ENCODE measurements around the gene DNPH1. TPM values are rescaled to one million over a fixed set of nuclear protein-coding genes. Genes with fewer than 3 reads are reported as not detected.

DNPH1 gene
- total RNA-seq, 1 experiment from 2014 or later: 43.5 TPM

- POLR2A ChIA-PET (ENCODE audit: unreplicated experiment): no interaction called here
Measured at GRCh38 chr6:43219814-43220213, 9.5 kb downstream of the DNPH1 start.

GRCh38 chr6:43219119-43219518 lies 10.2 kb downstream of the DNPH1 start:
- no peaks in the 10 kb centered on the region for H3K36me3 ChIP-seq (ENCODE audit: low read depth)
- no peaks in the 10 kb centered on the region for H3K79me2 ChIP-seq (ENCODE audit: low read depth)
- no peak overlapping the region for H3K4me3 ChIP-seq
- H3K4me2 ChIP-seq: no peak overlapping the region
- no peaks in the 10 kb centered on the region for H3K4me1 ChIP-seq (replicated peaks; ENCODE audit: insufficient read depth)
- H3F3A ChIP-seq (ENCODE audit: insufficient read depth, low read depth): no peaks in the 10 kb centered on the region; the same call in 1 of the 2 replicates
- no peaks in the 10 kb centered on the region for H3K9me2 ChIP-seq (ENCODE audit: insufficient read depth)
- POLR2A ChIA-PET (ENCODE audit: unreplicated experiment): interaction anchor here (0.5 kb wide), 1 partner anchor 72 kb away, joined by 3 read pairs; no protein-coding TSS in a partner anchor
- no peaks in the 10 kb centered on the region for H4K20me1 ChIP-seq (ENCODE audit: insufficient read depth)
- H3K9me3 ChIP-seq (ENCODE audit: insufficient read depth, low read depth): no peaks in the 10 kb centered on the region
- no peak overlapping the region for H2AFZ ChIP-seq
- TF ChIP-seq EZH2 (IDR thresholded peaks at IDR 0.05; ENCODE audit: low read depth) (no peak), CTCF (conservative IDR thresholded peaks at IDR 0.05) (no peak)
- H3K27ac ChIP-seq: no peak overlapping the region
- no peak for DNase-seq
- intact Hi-C loops (cut with micrococcal nuclease; ENCODE audit: unreplicated experiment): no loop called here
- no TSS peak for BruUV-seq (replicated peaks)
- CTCF ChIA-PET: no interaction called here
- no peaks in the 10 kb centered on the region for H3K27me3 ChIP-seq (ENCODE audit: insufficient read depth, low read depth)

More at GRCh38 chr6:43219814-43220213, 9.5 kb downstream of the DNPH1 start:
- BruUV-seq (replicated peaks): no TSS peak
- Histone ChIP-seq H4K20me1 (ENCODE audit: insufficient read depth) (no peaks in the 10 kb centered on the region), H3K27ac (no peak overlapping the region), H3K79me2 (ENCODE audit: low read depth) (no peaks in the 10 kb centered on the region), H3K4me2 (no peak overlapping the region), H3K4me3 (no peak overlapping the region), H3K9me2 (ENCODE audit: insufficient read depth) (no peaks in the 10 kb centered on the region), H3F3A (ENCODE audit: insufficient read depth, low read depth) (no peaks in the 10 kb centered on the region; the same call in 1 of the 2 replicates), H3K27me3 (ENCODE audit: insufficient read depth, low read depth) (no peaks in the 10 kb centered on the region), H3K4me1 (replicated peaks; ENCODE audit: insufficient read depth) (no peaks in the 10 kb centered on the region), H3K9me3 (ENCODE audit: insufficient read depth, low read depth) (no peaks in the 10 kb centered on the region), H2AFZ (no peak overlapping the region), H3K36me3 (ENCODE audit: low read depth) (no peaks in the 10 kb centered on the region)
- intact Hi-C loops (cut with micrococcal nuclease; ENCODE audit: unreplicated experiment): no loop called here
- TF ChIP-seq CTCF (conservative IDR thresholded peaks at IDR 0.05) (no peak), EZH2 (IDR thresholded peaks at IDR 0.05; ENCODE audit: low read depth) (no peak)
- DNase-seq: no peak
- CTCF ChIA-PET: no interaction called here

- no peak for DNase-seq
- intact Hi-C loops (cut with micrococcal nuclease; ENCODE audit: unreplicated experiment): no loop called here
- Histone ChIP-seq H3K4me1 (replicated peaks; ENCODE audit: insufficient read depth) (no peaks in the 10 kb centered on the region), H3K36me3 (ENCODE audit: low read depth) (no peaks in the 10 kb centered on the region), H3K9me2 (ENCODE audit: insufficient read depth) (no peaks in the 10 kb centered on the region), H3K79me2 (ENCODE audit: low read depth) (no peaks in the 10 kb centered on the region), H3K4me2 (no peak overlapping the region), H3F3A (ENCODE audit: insufficient read depth, low read depth) (no peaks in the 10 kb centered on the region; the same call in 1 of the 2 replicates), H3K4me3 (no peak overlapping the region), H4K20me1 (ENCODE audit: insufficient read depth) (no peaks in the 10 kb centered on the region), H3K27me3 (ENCODE audit: insufficient read depth, low read depth) (no peaks in the 10 kb centered on the region), H3K27ac (no peak overlapping the region), H2AFZ (no peak overlapping the region), H3K9me3 (ENCODE audit: insufficient read depth, low read depth) (no peaks in the 10 kb centered on the region)
- ChIA-PET CTCF (no interaction called here), POLR2A (ENCODE audit: unreplicated experiment) (interaction anchor here (0.6 kb wide), 1 partner anchor 1482 kb away, joined by 3 read pairs; no protein-coding TSS in a partner anchor)
- TF ChIP-seq CTCF (conservative IDR thresholded peaks at IDR 0.05) (no peak), EZH2 (IDR thresholded peaks at IDR 0.05; ENCODE audit: low read depth) (no peak)
- no TSS peak for BruUV-seq (replicated peaks)
Measured at GRCh38 chr6:43217351-43217750, 11.9 kb downstream of the DNPH1 start.

Measured in PC-9 (cell line).